Inferior parietal cortex (tissue), 1 donor: Measurements from ENCODE around the gene TANGO6.
"Not testable (repeated sequence)": the region's sequence is repeated elsewhere in the genome, so short reads cannot be mapped to it uniquely, and the experiment has no call there.

Experiments used
- DNase-seq: peaks from one replicate; pipeline ENCODE4 v3.0.0-alpha.2; 2016; ENCODE audit errors: extremely low spot score

The TANGO6 gene

DNA sequence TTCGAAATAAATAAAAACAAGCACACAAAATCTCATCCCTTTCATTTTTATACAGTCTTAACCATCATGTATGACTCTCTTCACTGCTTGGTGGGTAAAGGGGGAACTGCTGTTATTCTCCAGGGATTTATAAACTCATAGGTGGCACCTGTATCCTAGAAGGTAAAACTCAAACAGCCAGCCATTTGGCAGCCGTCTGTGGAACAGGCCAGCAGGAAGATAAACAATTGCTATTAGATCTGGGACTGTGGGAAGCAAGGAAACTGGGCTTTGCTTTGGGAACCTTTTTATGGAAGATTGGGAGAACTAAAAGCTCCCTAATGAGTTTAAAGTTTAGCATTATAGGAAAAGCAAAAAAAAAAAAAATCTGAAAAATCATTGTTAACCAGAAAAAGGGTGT is 126.0 kb downstream of the TANGO6 start:
- DNase-seq: no peak

GRCh38 chr16:68972013-68972412 is 128.7 kb downstream of the TANGO6 start:
- DNase-seq: no peak

GRCh38 chr16:68972720-68973119 is 129.4 kb downstream of the TANGO6 start:
- no peak for DNase-seq

GRCh38 chr16:68973611-68974120 is 130.3 kb downstream of the TANGO6 start:
- no peak for DNase-seq

DNA sequence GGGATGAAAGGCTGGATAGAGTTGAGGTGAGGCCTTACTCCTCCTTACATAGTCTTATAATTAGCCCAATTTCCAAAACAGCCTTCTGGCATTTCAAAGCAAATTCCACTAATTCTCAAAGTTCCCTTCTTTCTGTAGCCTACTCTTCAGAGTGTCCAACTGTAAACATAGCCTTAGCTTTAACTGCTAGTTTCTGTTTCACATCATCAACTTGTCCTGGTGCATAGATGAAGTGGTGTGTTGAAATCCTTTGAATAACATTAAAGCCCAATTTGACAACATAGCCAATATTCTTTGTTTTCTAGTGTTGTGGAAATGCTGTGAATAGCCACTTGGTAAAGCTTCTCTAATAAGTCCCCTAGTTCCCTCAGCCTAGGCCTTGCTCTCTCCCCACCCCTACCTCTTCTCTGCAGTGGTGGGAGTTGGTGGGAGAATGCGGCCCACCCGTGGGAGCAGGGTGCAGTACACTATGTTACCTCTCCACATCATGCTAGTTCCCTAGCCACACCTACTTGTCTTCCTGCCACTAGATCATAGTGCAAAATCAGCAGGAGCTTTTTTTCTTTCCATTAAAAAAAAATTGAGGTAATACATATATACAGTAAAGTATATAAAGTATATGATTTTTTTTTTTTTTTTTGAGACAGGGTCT is 135.1 kb downstream of the TANGO6 start:
- DNase-seq: no peak

DNA sequence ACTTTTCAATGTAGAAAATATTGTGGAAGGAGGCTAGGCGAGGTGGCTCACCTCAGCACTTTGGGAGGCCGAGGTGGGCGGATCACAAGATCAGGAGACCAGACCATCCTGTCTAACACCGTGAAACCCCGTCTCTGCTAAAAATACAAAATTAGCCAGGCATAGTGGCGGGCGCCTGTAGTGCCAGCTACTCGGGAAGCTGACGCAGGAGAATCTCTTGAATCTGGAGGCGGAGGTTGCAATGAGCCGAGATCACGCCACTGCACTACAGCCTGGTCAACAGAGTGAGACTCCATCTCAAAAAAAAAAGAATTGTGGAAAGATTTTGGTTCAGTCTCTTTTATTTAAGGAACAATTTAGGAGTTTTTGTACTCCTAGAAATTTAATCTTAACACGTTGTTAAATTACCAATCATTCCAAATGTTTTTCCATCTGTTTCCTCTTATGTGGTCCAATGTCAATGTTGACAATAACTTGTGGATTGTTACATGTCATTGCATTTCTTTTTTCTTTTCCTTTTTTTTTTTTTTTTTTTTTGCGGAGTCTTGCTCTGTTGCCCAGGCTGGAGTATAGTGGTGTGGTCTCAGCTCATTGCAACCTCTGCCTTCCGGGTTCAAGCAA is 137.5 kb downstream of the TANGO6 start:
- no peak for DNase-seq

GRCh38 chr16:68981971-68982370 is 138.6 kb downstream of the TANGO6 start:
- DNase-seq: no peak

- DNase-seq: no peak
Observed at GRCh38 chr16:68984467-68984866, 141.1 kb downstream of the TANGO6 start.

DNA sequence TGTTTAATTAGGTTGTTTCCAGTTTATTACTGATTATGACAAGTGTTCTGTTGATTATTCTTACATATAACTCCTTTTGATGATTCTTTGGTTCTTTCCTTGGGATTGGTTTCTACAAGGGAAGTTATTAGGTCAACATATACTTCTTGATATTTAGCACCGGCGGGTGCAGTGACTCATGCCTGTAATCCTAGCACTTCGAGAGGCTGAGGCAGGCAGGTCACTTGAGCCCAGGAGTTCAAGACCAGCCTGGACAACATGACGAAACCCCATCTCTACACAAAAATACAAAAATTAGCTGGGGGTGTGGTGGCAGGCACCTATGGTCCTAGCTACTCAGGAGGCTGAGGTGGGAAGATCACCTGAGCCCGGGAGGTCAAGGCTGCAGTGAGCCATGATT is 141.9 kb downstream of the TANGO6 start:
- DNase-seq: no peak

DNA sequence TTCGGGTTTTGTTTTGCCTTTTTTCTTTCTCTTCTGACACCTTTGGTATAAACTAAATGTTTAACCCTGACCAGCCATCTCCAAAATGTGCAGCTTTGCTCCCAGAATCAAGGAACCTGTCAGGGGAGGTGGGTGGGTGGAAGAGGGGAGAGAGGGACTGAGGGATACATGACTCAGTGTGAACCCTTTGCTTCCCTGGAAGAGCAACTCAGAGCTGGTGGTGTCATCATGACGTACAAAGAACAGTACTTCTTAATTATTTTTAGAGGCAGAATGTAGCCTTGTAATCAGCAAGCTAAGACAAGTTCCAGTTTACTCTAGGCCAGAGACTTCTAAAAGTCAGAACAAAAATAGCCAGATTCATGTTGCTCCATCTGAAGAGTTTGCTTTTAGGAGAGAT is 142.5 kb downstream of the TANGO6 start:
- DNase-seq: no peak

GRCh38 chr16:68987734-68988457 is 144.6 kb downstream of the TANGO6 start:
- DNase-seq: no peak

DNA sequence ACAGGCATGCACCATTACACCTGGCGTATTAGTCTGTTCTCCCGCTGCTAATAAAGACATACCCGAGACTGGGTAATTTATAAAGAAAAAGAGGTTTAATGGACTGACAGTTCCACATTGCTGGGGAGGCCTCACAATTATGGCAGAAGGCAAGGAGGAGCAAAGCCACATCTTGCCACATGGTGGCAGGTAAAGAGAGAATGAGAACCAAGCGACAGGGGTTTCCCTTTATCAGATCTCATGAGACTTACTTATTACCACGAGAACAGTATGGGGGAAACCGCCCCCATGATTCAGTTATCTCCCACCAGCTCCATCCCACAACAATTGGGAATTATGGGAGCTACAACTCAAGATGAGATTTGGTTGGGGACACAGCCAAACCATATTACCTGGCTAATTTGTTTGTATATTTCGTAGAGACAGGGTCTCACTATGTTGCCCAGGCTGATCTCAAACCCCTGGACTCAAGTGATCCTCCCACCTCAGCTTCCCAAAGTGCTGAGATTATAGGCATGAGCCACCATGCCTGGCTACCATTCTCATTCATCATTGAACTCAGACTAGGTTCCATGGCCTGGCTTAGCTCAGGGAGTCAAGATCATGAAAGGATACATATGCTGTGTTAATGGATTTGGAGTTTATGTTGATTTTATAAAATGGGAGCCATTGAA is 147.0 kb downstream of the TANGO6 start:
- not testable (repeated sequence) for DNase-seq

- no peak for DNase-seq
Observed at GRCh38 chr16:68991075-68991474, 147.7 kb downstream of the TANGO6 start.

- DNase-seq: no peak
Observed at GRCh38 chr16:68992521-68992920, 149.2 kb downstream of the TANGO6 start.

GRCh38 chr16:68993456-68993855 is 150.1 kb downstream of the TANGO6 start:
- DNase-seq: no peak

DNA sequence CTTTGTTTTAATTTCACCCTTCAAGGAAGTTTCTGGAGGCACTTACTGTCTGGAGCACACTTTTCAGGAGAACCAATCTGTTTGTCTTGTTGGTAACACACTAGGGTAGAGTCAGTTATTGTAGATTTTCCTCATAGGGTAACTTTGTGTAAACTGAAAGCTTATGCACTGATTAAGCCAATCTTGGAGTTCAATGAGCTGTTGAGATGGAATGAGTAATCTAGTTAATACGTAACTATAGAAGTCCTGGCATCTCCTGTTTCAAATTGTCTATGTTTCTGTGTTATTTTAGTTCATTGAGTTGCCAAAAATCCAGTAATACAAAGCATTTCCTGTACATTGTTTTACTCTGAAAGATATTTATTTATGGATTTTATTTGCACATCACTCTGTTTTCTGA is 150.6 kb downstream of the TANGO6 start:
- no peak for DNase-seq

DNA sequence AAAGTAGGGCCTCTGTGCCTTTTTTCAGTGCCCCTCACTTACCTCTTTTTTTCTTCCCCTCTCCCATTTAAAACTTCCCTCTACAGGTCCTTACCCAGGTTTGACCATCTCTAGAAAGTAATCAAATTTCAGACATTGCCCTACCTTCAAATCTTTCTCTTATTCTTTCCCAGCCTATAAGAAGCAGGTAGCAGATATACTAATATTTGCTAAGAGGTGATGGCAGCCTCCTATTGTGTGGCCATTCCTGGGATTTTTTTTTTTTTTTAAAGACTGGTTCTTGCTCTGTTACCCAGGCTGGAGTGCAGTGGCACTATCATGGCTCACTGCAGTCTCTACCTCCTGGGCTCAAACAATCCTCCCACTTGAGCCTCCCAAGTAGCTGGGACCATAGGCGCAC is 151.0 kb downstream of the TANGO6 start:
- no peak for DNase-seq

DNA sequence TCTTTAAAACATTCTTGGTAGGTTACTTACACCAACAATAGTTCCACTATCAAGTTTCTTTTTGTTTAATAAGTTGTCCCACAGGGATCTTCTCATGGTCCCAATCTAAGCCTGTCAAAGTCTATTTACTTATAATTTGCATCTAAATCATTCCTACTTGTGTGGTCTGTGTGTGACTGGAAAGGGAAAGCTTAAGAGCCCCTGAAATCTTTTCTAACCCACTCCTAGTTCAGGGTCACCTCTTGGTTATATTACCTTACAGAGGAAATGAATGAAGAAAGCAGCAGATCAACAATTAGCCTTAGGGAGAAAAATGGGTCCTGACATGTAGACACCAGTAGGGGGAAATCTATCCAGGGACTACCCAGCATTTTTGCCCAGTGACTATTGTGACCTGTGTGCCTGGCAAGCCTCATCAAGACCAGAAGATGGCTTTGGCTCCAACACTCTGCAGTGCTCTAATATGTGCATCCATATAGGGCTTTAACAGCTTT is 151.7 kb downstream of the TANGO6 start:
- no peak for DNase-seq

GRCh38 chr16:68997564-68997963 is 154.2 kb downstream of the TANGO6 start:
- DNase-seq: no peak

DNA sequence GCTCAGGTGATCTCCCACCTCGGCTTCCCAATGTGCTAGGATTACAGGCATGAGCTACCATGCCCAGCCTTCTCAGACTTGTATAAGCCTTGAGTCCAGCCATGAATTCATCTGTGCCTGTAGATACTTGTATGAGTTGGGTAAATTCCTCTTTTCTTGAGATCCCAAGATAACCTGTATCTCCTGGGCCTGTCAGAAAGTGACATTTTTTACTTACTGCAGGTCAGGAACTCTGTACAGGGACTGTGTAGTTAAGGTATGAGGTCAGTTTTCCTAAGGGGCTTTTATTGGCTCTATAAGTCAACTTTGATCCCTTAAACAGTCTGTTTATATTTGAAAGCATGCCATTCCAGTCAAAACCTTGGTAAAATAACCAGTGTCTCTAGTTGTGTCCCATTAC is 155.8 kb downstream of the TANGO6 start:
- DNase-seq: no peak

GRCh38 chr16:69003500-69003899 is 160.2 kb downstream of the TANGO6 start:
- no peak for DNase-seq
